GM20000 (cell line): Measurements from ENCODE around the gene WWOX.

Source experiments
- DNase-seq: peaks from one replicate; pipeline ENCODE4 v3.0.0; 2012; ENCODE audit warnings: low spot score
- CTCF ChIP-seq: IDR thresholded peaks from 2 replicates; pipeline ENCODE4 v1.5.1; 2012; ENCODE audit warnings: mild to moderate bottlenecking, control low read depth; ENCODE audit errors: extremely low read depth, missing control alignments

Gene WWOX

GRCh38 chr16:78102865-78103264, 3.4 kb downstream of the WWOX start:
- no peak for TF ChIP-seq CTCF
- DNase-seq, result no peak

- no peak for TF ChIP-seq CTCF
- DNase-seq, result no peak
Measured at GRCh38 chr16:78105517-78105916, 6.1 kb downstream of the WWOX start.

GRCh38 chr16:78106686-78107085, 7.2 kb downstream of the WWOX start:
- DNase-seq, result no peak

GRCh38 chr16:78108451-78108850, 9.0 kb downstream of the WWOX start:
- TF ChIP-seq CTCF, result no peak
- DNase-seq, result no peak

More at GRCh38 chr16:78106686-78107085, 7.2 kb downstream of the WWOX start:
- TF ChIP-seq CTCF, result no peak

- DNase-seq, result no peak
- TF ChIP-seq CTCF, result no peak
Measured at GRCh38 chr16:78113258-78113657, 13.8 kb downstream of the WWOX start.

GRCh38 chr16:78115659-78116058, 16.2 kb downstream of the WWOX start:
- TF ChIP-seq CTCF, result no peak
- no peak for DNase-seq

GRCh38 chr16:78116946-78117345, 17.5 kb downstream of the WWOX start:
- DNase-seq, result no peak

More at GRCh38 chr16:78116946-78117345, 17.5 kb downstream of the WWOX start:
- TF ChIP-seq CTCF, result no peak
